ENCODE data around the gene SLC26A8. TPM values are rescaled to one million over a fixed set of nuclear protein-coding genes. Genes with fewer than 3 reads are reported as not detected.

SLC26A8 gene
- total RNA-seq = under 1 TPM in 2 of 4 donors, not detected in 2; under 0.01 to 0.17 TPM

GRCh38 chr6:36023996-36024795 is at the start of gene SLC26A8:
SLC26A8 (minus strand) TSS chr6:36024641; CDS start chr6:36019707, 4,934 bp downstream.
- intact Hi-C loops (cut with DNase I) = loop anchor here (10.0 kb wide), 1 partner anchor 341 kb away; no protein-coding TSS in a partner anchor
- WGBS = 38% methylated on average over 24 of the region's 44 CpGs

GRCh38 chr6:36073587-36073986 is 49.1 kb upstream of the SLC26A8 start:
- no peak overlapping the region for H3K27ac ChIP-seq (replicated peaks in 1 of 4)
- intact Hi-C loops (cut with DNase I) = no loop called here
- TF ChIP-seq EP300 (IDR thresholded peaks at IDR 0.05) (no peak), POLR2AphosphoS5 (IDR thresholded peaks at IDR 0.05) (no peak), POLR2A (IDR thresholded peaks at IDR 0.05; ENCODE audit: low read depth) (no peak)
- TF ChIP-seq, protein P1, sequence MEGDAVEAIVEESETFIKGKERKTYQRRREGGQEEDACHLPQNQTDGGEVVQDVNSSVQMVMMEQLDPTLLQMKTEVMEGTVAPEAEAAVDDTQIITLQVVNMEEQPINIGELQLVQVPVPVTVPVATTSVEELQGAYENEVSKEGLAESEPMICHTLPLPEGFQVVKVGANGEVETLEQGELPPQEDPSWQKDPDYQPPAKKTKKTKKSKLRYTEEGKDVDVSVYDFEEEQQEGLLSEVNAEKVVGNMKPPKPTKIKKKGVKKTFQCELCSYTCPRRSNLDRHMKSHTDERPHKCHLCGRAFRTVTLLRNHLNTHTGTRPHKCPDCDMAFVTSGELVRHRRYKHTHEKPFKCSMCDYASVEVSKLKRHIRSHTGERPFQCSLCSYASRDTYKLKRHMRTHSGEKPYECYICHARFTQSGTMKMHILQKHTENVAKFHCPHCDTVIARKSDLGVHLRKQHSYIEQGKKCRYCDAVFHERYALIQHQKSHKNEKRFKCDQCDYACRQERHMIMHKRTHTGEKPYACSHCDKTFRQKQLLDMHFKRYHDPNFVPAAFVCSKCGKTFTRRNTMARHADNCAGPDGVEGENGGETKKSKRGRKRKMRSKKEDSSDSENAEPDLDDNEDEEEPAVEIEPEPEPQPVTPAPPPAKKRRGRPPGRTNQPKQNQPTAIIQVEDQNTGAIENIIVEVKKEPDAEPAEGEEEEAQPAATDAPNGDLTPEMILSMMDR (IDR thresholded peaks at IDR 0.05) = no peak
- H3K9me3 ChIP-seq = no peaks in the 10 kb centered on the region
- peaks cover 0 to 25% (median 12%) of the 10 kb centered on the region in 4 donors for H3K36me3 ChIP-seq
- H3K4me3 ChIP-seq = no peak overlapping the region
- DNase-seq (ENCODE audit: extremely low spot score) = no peak
- H3K4me1 ChIP-seq = peaks cover 3 to 67% (median 55%) of the 10 kb centered on the region in 4 donors
- H3K27me3 ChIP-seq = no peaks in the 10 kb centered on the region

More at GRCh38 chr6:36023996-36024795, at the start of gene SLC26A8:
- peaks cover 0 to 13% (median 5%) of the 10 kb centered on the region in 4 donors for H3K27me3 ChIP-seq
- no peaks in the 10 kb centered on the region for H3K9me3 ChIP-seq
- peaks cover 0 to 12% (median 9%) of the 10 kb centered on the region in 4 donors for H3K4me1 ChIP-seq
- TF ChIP-seq, protein P1 (IDR thresholded peaks at IDR 0.05) = no peak
- no peak for TF ChIP-seq EP300 (IDR thresholded peaks at IDR 0.05)
- H3K36me3 ChIP-seq = no peaks in the 10 kb centered on the region
- H3K27ac ChIP-seq (replicated peaks in 1 of 4) = no peak within 1 kb of the TSS
- no peak within 1 kb of the TSS for H3K4me3 ChIP-seq
- DNase-seq (ENCODE audit: extremely low spot score) = no peak

- Histone ChIP-seq H3K27me3 (no peaks in the 10 kb centered on the region), H3K36me3 (peaks cover 0 to 24% (median 9%) of the 10 kb centered on the region in 4 donors), H3K4me3 (no peak overlapping the region), H3K4me1 (peaks cover 9 to 67% (median 55%) of the 10 kb centered on the region in 4 donors), H3K27ac (replicated peaks in 1 of 4) (no peak overlapping the region), H3K9me3 (no peaks in the 10 kb centered on the region)
- 97% methylated on average over 4 of the region's 4 CpGs for WGBS
- no peak for DNase-seq (ENCODE audit: extremely low spot score)
- intact Hi-C loops (cut with DNase I) = no loop called here
- TF ChIP-seq EP300 (IDR thresholded peaks at IDR 0.05) (no peak), POLR2A (IDR thresholded peaks at IDR 0.05; ENCODE audit: low read depth) (no peak), POLR2AphosphoS5 (IDR thresholded peaks at IDR 0.05) (no peak)
- TF ChIP-seq, protein P1 (IDR thresholded peaks at IDR 0.05) = no peak
These were observed 48.2 kb upstream of the SLC26A8 start for GRCh38 chr6:36072681-36073080.

- H3K9me3 ChIP-seq = no peaks in the 10 kb centered on the region
- intact Hi-C loops (cut with DNase I) = no loop called here
- 100% methylated on average over 1 of the region's 1 CpG for WGBS
- DNase-seq (ENCODE audit: extremely low spot score) = no peak
- no peak overlapping the region for H3K4me3 ChIP-seq
- no peak overlapping the region for H3K27ac ChIP-seq (replicated peaks in 1 of 4)
- peaks cover 0 to 19% (median 6%) of the 10 kb centered on the region in 4 donors for H3K36me3 ChIP-seq
- peaks cover 16 to 67% (median 55%) of the 10 kb centered on the region in 4 donors for H3K4me1 ChIP-seq
- TF ChIP-seq EP300 (IDR thresholded peaks at IDR 0.05) (no peak), POLR2AphosphoS5 (IDR thresholded peaks at IDR 0.05) (no peak), POLR2A (IDR thresholded peaks at IDR 0.05; ENCODE audit: low read depth) (no peak)
- TF ChIP-seq, protein P1 (IDR thresholded peaks at IDR 0.05) = no peak
- H3K27me3 ChIP-seq = no peaks in the 10 kb centered on the region
These were observed 47.3 kb upstream of the SLC26A8 start for GRCh38 chr6:36071714-36072113.

Data from esophagus muscularis mucosa (tissue), 4 donors.